Kasumi-1 (cell line): ENCODE measurements around the gene KDM4B.

Source experiments
- DNase-seq, 2 experiments: peaks; one replicate each; lab custom pipeline; 2025; lab: John Stamatoyannopoulos, UW

The KDM4B gene

DNA sequence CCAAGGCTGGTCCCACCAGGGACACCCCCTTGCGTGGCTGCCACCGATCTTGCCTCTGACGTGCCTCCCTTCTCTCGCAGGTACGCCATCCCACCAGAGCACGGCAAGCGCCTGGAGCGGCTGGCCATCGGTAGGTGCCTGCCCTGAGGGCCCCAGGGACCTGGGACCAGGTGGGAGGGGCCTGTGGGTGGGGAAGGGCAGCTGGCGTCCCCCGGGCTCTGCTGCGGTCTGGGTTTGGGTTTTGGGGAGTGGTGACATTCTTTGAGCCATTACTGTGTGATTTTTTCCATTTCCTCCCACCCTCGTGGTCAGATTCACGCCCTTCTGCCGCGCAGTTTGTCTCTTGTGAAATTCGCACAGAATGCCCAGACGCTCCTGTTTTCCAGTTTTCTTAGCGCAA lies 102.0 kb downstream of the KDM4B start:
- DNase-seq: no peak

- DNase-seq: no peak
These were observed 102.7 kb downstream of the KDM4B start for GRCh38 chr19:5071579-5071978.

DNA sequence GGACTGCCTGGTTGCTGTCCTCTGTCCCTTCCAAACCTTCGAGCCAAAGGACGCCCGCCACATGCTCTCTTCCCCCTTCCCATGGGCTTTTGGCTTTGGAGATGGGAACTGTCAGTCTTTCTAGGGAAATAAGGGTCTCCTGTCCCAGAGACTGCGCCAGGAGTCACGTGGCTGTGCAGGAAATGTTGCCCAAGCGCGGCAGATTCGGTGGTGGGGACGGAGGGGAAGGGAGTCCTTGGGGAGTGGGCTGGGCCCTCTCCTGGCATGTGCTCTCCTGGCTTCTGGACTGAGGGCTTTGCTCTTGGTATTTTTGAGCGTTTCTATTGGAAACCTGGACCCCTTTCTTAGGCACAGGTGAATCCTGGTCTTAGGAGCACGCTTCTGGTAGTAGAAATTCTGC lies 103.2 kb downstream of the KDM4B start:
- no peak for DNase-seq

- no peak for DNase-seq
These were observed 104.4 kb downstream of the KDM4B start for GRCh38 chr19:5073153-5073844.

DNA sequence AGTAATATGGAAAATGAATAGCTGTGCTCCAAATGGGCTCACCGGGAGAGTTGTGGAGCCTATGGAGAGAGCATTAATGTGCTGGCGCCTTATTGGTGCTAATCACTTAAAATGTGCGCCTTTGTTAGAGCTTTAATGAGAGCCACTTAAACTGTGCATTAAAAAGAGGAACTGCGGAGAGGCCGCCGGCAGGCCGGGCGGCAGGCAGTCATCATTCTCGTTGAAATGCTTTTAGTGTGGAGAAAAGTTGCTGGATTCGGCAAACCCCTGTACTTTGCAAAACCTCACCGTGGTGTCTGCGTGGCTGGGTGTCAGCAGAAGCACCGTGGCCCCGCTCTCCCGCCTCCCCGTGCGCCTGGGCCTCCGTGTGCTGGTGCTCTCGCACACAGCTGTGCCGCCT lies 105.5 kb downstream of the KDM4B start:
- DNase-seq: peak; percentile 70 to 74

GRCh38 chr19:5074830-5075394 lies 106.0 kb downstream of the KDM4B start:
- no peak for DNase-seq

DNA sequence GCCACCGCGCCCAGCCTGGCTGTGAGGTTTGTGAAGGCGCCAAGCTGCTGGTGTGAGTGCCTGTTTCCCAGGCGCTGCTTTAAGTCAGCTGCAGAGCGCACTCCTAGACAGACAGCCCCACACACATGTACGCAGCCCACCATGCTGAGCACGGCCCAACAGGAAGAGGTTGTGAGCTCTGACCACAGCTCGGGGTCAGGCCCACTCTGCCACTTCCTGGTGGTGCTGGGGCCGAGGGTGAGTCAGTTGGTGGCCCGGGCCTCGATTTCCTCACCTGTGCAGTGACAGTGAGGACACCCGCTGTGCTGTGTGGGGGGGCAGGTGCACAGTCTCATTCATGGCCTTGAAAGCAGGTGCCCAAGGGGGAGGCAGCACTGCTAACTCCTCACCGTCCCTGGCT lies 106.7 kb downstream of the KDM4B start:
- DNase-seq: peak; percentile 8 to 15

GRCh38 chr19:5076440-5077208 lies 107.7 kb downstream of the KDM4B start:
- no peak for DNase-seq

DNA sequence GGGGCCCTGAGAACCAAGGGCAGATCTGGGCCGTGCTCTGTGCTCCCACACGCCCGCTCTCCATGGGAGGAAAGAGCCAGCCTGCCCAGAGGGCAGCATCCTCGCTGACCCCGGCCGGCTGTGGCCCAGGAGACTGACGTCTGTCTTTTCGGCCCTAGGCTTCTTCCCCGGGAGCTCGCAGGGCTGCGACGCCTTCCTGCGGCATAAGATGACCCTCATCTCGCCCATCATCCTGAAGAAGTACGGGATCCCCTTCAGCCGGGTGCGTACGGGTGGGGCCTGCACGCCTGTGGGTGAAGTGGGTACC lies 108.2 kb downstream of the KDM4B start:
- DNase-seq: no peak

DNA sequence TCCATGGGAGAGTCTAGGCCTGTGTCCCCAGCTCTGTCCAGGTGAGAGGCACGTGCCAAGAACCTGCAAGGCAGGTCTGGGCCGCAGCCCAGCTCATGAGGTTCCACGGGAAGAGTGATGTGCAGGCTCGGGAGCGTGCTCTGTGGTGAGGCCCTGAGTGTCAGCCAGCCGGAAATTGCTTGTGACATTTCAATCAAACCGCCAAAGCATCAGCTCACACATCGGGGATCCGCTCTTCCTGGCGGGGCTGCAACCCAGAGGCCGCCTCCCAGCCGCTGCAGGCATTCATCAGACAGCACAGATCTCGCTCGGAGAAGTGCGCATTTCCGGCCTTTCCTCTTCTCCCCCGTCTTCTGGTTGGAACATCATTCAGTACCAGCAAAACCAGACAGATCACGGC lies 109.3 kb downstream of the KDM4B start:
- DNase-seq: no peak

- DNase-seq: no peak
These were observed 109.8 kb downstream of the KDM4B start for GRCh38 chr19:5078666-5079065.

GRCh38 chr19:5079071-5079774 lies 110.3 kb downstream of the KDM4B start:
- DNase-seq: no peak

GRCh38 chr19:5080030-5080654 lies 111.2 kb downstream of the KDM4B start:
- DNase-seq: no peak

DNA sequence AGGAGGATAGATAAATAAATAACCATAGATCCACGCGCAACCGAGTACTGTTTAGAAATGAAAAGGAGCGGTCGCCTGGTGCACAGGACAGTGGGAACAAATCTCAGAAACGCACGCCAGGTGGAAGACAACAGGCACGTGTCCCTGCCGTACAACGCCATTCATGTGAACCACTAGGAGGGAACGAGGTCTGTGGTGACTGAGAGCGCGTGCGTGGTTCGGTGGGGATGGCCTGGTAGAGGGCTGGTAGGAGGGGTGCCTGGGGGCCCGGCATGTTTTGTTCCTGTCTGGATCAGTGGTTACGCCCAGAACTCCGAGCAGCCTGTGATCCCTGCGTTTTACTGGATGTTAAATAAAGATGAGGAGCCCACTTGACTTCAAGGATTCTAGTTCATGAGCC lies 111.9 kb downstream of the KDM4B start:
- DNase-seq: no peak

GRCh38 chr19:5081443-5082161 lies 112.7 kb downstream of the KDM4B start:
- DNase-seq: no peak

DNA sequence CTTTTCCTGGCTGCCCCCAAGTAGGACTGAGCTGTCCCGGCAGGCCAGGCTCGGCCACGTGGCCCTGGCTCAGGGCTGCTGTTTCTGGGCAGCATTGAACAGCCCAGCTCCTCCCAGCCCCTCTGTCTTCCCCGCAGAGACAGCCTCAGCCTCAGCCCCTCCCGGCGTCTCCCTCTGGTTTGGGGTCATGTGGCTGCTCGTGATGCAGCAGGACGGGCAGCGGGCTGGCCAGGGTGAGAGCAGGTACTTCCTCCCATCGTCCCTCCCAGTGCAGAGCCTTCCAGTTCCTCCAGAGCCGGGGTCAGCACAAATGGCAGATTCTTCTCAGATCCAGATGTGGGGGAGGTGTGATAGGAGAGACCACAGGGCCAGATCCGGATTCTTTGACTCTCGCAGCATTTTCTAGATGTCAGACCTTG lies 114.6 kb downstream of the KDM4B start:
- DNase-seq: no peak

GRCh38 chr19:5085566-5085965 lies 116.7 kb downstream of the KDM4B start:
- DNase-seq: no peak

- no peak for DNase-seq
These were observed 117.3 kb downstream of the KDM4B start for GRCh38 chr19:5086230-5086629.

DNA sequence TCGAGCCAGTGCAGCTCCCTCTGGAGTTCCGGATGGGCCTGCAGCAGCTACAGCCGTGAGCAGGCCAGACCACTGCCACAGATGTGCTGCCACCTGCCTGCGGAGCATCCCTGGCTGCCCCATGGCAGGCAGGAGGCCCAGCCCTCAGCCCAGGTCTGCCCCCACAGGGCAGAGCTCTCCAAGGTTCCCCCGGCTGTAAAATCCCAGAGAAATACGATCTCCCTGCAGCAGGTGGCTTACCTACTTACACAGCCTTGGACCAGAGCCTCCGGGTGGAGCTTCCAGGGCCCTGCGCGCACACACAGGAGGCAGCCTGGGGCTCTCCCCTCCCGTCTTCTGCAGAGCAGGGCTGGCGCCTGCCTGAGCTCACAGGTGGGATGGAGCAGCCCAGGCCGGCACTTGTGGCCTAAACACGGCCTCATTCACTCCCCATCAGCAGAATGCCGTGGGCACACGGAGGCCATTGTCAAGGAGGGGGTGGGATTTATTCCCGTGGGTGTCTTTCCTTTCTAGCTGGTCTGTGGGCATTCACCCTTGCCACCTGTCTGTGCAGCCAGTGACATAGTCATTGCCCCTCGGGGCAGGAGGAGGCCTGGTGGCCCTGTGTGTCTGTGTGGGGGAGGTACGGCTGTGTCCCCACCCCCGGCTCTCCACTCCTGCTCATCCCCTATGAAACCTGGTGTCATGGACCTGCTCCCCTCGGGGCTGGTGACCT lies 118.0 kb downstream of the KDM4B start:
- no peak for DNase-seq

DNA sequence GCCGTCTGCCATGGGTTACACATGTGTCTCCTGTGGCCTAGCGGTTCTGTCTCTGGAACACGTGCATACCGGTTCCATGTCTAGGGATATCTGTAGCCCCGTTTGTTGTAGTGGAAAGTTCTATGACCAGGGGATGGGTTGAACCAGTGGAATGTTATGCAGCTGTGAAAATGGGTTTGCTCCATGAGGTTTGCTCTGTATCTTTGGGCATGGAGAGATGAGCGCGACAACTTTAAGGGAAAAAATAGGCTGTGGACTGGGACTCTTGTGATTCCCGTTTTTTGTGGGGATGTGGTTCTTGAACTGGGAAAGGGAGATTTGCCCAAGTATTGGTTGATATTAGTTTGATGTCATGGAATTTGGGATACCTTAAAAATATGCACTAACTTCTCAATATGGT lies 120.4 kb downstream of the KDM4B start:
- DNase-seq: no peak

DNA sequence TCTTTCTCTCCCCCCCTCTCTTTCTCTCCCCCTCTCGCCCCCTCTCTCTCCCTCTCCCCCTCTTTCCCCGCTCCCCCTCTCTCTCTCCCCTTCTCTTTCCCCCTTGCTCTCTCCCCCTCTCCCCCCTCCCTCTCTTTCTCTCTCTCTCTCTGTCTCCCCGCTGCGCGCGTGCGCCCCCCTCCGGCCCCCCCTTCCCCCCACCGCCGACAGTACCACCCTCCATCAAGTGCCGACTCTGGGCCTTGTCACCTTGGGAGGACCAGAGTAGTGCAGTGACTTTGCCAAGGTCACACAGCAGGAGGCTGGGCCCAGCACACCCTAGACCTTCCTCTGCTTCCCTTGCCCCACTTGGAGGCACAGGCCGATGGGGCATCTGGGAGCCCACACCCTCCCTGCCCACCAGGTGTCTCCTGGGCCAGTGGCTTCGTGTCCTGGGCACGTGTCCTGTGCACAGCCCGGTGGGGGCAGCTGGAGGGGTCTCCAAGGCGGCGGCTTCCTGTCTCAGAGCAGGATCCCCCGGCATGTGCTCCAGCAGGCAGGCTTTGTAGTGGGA lies 121.6 kb downstream of the KDM4B start:
- no peak for DNase-seq
